Esophagus muscularis mucosa (tissue), 4 donors: ENCODE results near the gene HOXA9. TPM values are rescaled to one million over a fixed set of nuclear protein-coding genes. Genes with fewer than 3 reads are reported as not detected.

Experiments
- DNase-seq: peaks from one replicate; pipeline ENCODE4 v3.0.0-alpha.2; 2017; ENCODE audit errors: extremely low spot score
- H3K27ac ChIP-seq, 4 donors: fragments of 200-600 bp; sonication (generic); replicated peaks in 1 of 4; 1 replicate in 3 of 4; 2 replicates in 1 of 4; pipeline ENCODE4 v1.5.1; 2016 to 2019; ENCODE audit warnings: mild to moderate bottlenecking in 1 of 4
- H3K27me3 ChIP-seq, 4 donors: fragments of 200-600 bp; sonication (generic); one replicate each; pipeline versions ENCODE4 v1.5.1 to v1.6.0; 2016 to 2019
- H3K36me3 ChIP-seq, 4 donors: fragments of 200-600 bp; sonication (generic); one replicate each; pipeline ENCODE4 v1.5.1; 2016 to 2019
- H3K4me1 ChIP-seq, 4 donors: fragments of 200-600 bp; sonication (generic); one replicate each; pipeline ENCODE4 v1.5.1; 2016 to 2019
- H3K4me3 ChIP-seq, 4 donors: fragments of 200-600 bp; sonication (generic); 1 replicate in 2 of 4; 2 replicates in 2 of 4; pipeline ENCODE4 v1.5.1; 2016 to 2019; ENCODE audit warnings: mild to moderate bottlenecking in 4 of 4, moderate library complexity in 1 of 4
- H3K9me3 ChIP-seq, 4 donors: fragments of 200-600 bp; sonication (generic); 1 replicate in 3 of 4; 2 replicates in 1 of 4; pipeline ENCODE4 v1.5.1; 2016 to 2019
- CTCF ChIP-seq, 3 experiments: fragments of 200-600 bp in 2 of 3; fragments of 450-650 bp in 1 of 3; sonication (generic) in 2 of 3; IDR thresholded peaks; one replicate each; pipeline ENCODE4 v1.5.1; 2017 to 2019; ENCODE audit warnings: antibody characterized with exemption in 3 of 3, mild to moderate bottlenecking in 2 of 3, moderate library complexity in 1 of 3
- EP300 ChIP-seq: sonication (generic); formaldehyde crosslinking; IDR thresholded peaks from one replicate; pipeline ENCODE4 v1.6.1; 2017; ENCODE audit warnings: antibody characterized with exemption
- POLR2A ChIP-seq: fragments of 450-650 bp; IDR thresholded peaks from one replicate; pipeline ENCODE4 v1.6.1; 2017; ENCODE audit warnings: antibody characterized with exemption, moderate library complexity, mild to moderate bottlenecking, low read depth
- POLR2AphosphoS5 ChIP-seq, 2 donors: sonication (generic); formaldehyde crosslinking; IDR thresholded peaks; one replicate each; pipeline ENCODE4 v1.6.1; 2017; ENCODE audit warnings: antibody characterized with exemption in 2 of 2
- whole genome bisulfite sequencing: methylation state at CpG from one replicate; pipeline ENCODE4 v1.1.5; 2018; 5-methylcytosine and 5-hydroxymethylcytosine counted together
- intact Hi-C: fragments of 100-400 bp; cut with DNase I; formaldehyde crosslinking; loops from one replicate; pipeline ENCODE4 v1.15.1; 2023
- total RNA-seq, 4 donors: library from RNA; depleted of rRNA; stranded (reverse); fragments of >200 nt; gene quantifications; one replicate each; pipeline versions ENCODE4 v1.1.0 to v1.2.1, GENCODE V29; 2016

The HOXA9 gene
- total RNA-seq, 4 donors from 2014 or later: 0.50 TPM; not detected in 3

GRCh38 chr7:27157702-27158431, 7.5 kb downstream of the HOXA9 start:
- intact Hi-C loops: loop anchor here (5.0 to 10.0 kb wide), 2 partner anchors 1263 to 1296 kb away; no protein-coding TSS in a partner anchor
- H3K27ac ChIP-seq: no peak overlapping the region
- H3K4me1 ChIP-seq: peaks cover 35 to 67% (median 50%) of the 10 kb centered on the region in 4 donors
- 22% methylated on average over 30 of the region's 30 CpGs for WGBS
- DNase-seq: no peak
- H3K9me3 ChIP-seq: no peaks in the 10 kb centered on the region
- no peaks in the 10 kb centered on the region for H3K36me3 ChIP-seq
- H3K27me3 ChIP-seq: peaks cover 27 to 100% (median 93%) of the 10 kb centered on the region in 4 donors
- TF ChIP-seq POLR2A (no peak), EP300 (no peak), CTCF (IDR thresholded peaks at IDR 0.05) (no peak), POLR2AphosphoS5 (IDR thresholded peaks at IDR 0.05) (no peak)
- no peak overlapping the region for H3K4me3 ChIP-seq

GRCh38 chr7:27156916-27157701, 8.2 kb downstream of the HOXA9 start:
- WGBS: 24% methylated on average over 15 of the region's 30 CpGs
- TF ChIP-seq CTCF (IDR thresholded peaks at IDR 0.05): no peak
- TF ChIP-seq POLR2AphosphoS5 (IDR thresholded peaks at IDR 0.05): no peak
- TF ChIP-seq POLR2A: no peak
- no peak for TF ChIP-seq EP300
- H3K4me1 ChIP-seq: peaks cover 41 to 75% (median 58%) of the 10 kb centered on the region in 4 donors
- H3K27ac ChIP-seq: no peak overlapping the region
- H3K4me3 ChIP-seq: peak overlapping the region; percentile 34 to 54 (median 42)
- no peak for DNase-seq
- H3K36me3 ChIP-seq: no peaks in the 10 kb centered on the region
- no peaks in the 10 kb centered on the region for H3K9me3 ChIP-seq
- H3K27me3 ChIP-seq: peaks cover 29 to 100% (median 96%) of the 10 kb centered on the region in 4 donors
- intact Hi-C loops: loop anchor here (5.0 to 10.0 kb wide), 2 partner anchors 1262 to 1295 kb away; no protein-coding TSS in a partner anchor

- H3K27me3 ChIP-seq: peaks cover 33 to 100% (median 96%) of the 10 kb centered on the region in 4 donors
- no peak for TF ChIP-seq CTCF (IDR thresholded peaks at IDR 0.05)
- TF ChIP-seq POLR2AphosphoS5 (IDR thresholded peaks at IDR 0.05): no peak
- no peak for TF ChIP-seq POLR2A
- no peak for TF ChIP-seq EP300
- H3K36me3 ChIP-seq: no peaks in the 10 kb centered on the region
- peak within 1 kb of the TSS in 1 of 4 donors; percentile 36 for H3K27ac ChIP-seq
- 8% methylated on average over 12 of the region's 33 CpGs for WGBS
- H3K4me3 ChIP-seq: peak within 1 kb of the TSS; percentile 34 to 54 (median 42)
- no peak for DNase-seq
- peaks cover 45 to 77% (median 61%) of the 10 kb centered on the region in 4 donors for H3K4me1 ChIP-seq
- intact Hi-C loops: loop anchor here (5.0 to 10.0 kb wide), 2 partner anchors 1262 to 1294 kb away; no protein-coding TSS in a partner anchor
- no peaks in the 10 kb centered on the region for H3K9me3 ChIP-seq
Observed at GRCh38 chr7:27156508-27156898, 8.8 kb downstream of the HOXA9 start, which contains the start of gene HOXA7. HOXA7 (minus strand) TSS chr7:27156675; CDS start chr7:27156545, 130 bp downstream.

GRCh38 chr7:27155816-27156507, 9.4 kb downstream of the HOXA9 start:
- Histone ChIP-seq H3K4me3 (peak overlapping the region; percentile 34 to 54 (median 42)), H3K4me1 (peaks cover 45 to 77% (median 61%) of the 10 kb centered on the region in 4 donors), H3K27ac (peak overlapping the region in 1 of 4 donors; percentile 36), H3K9me3 (no peaks in the 10 kb centered on the region), H3K27me3 (peaks cover 38 to 100% (median 94%) of the 10 kb centered on the region in 4 donors), H3K36me3 (no peaks in the 10 kb centered on the region)
- no peak for DNase-seq
- 7% methylated on average over 49 of the region's 63 CpGs for WGBS
- TF ChIP-seq POLR2AphosphoS5 (IDR thresholded peaks at IDR 0.05) (no peak), POLR2A (no peak), EP300 (no peak), CTCF (IDR thresholded peaks at IDR 0.05) (no peak)
- intact Hi-C loops: loop anchor here (5.0 to 10.0 kb wide), 2 partner anchors 1261 to 1294 kb away; no protein-coding TSS in a partner anchor
